ENCODE data around the gene AOAH. TPM values are rescaled to one million over a fixed set of nuclear protein-coding genes. Genes with fewer than 3 reads are reported as not detected.

Gene AOAH
- total RNA-seq, 4 donors from 2014 or later, result 0.17 to 1.8 (median 1.6) TPM

GRCh38 chr7:36547416-36547815 is 176.9 kb downstream of the AOAH start:
- TF ChIP-seq POLR2A (IDR thresholded peaks at IDR 0.05), result no peak
- TF ChIP-seq, protein P1, sequence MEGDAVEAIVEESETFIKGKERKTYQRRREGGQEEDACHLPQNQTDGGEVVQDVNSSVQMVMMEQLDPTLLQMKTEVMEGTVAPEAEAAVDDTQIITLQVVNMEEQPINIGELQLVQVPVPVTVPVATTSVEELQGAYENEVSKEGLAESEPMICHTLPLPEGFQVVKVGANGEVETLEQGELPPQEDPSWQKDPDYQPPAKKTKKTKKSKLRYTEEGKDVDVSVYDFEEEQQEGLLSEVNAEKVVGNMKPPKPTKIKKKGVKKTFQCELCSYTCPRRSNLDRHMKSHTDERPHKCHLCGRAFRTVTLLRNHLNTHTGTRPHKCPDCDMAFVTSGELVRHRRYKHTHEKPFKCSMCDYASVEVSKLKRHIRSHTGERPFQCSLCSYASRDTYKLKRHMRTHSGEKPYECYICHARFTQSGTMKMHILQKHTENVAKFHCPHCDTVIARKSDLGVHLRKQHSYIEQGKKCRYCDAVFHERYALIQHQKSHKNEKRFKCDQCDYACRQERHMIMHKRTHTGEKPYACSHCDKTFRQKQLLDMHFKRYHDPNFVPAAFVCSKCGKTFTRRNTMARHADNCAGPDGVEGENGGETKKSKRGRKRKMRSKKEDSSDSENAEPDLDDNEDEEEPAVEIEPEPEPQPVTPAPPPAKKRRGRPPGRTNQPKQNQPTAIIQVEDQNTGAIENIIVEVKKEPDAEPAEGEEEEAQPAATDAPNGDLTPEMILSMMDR (IDR thresholded peaks at IDR 0.05 in 4 of 5, conservative IDR thresholded peaks at IDR 0.05 in 1 of 5), result no peak
- Histone ChIP-seq H3K27ac (no peak overlapping the region), H3K27me3 (no peaks in the 10 kb centered on the region), H3K4me1 (no peaks in the 10 kb centered on the region), H3K36me3 (no peaks in the 10 kb centered on the region), H3K4me3 (no peak overlapping the region), H3K9me3 (no peaks in the 10 kb centered on the region)
- ATAC-seq (no peak), DNase-seq (no peak)
- intact Hi-C loops (cut with DNase I; ENCODE audit: low total_unique reads), result no loop called here
- in situ Hi-C loops (cut with MboI; ENCODE audit: low sequenced_read_pairs in 4 of 4), result no loop called here

GRCh38 chr7:36546331-36546730 is 178.0 kb downstream of the AOAH start:
- no peak for DNase-seq
- Histone ChIP-seq H3K4me3 (no peak overlapping the region), H3K27ac (no peak overlapping the region), H3K4me1 (no peaks in the 10 kb centered on the region), H3K36me3 (no peaks in the 10 kb centered on the region), H3K27me3 (no peaks in the 10 kb centered on the region), H3K9me3 (no peaks in the 10 kb centered on the region)
- intact Hi-C loops (cut with DNase I; ENCODE audit: low total_unique reads) (no loop called here), in situ Hi-C loops (cut with MboI; ENCODE audit: low sequenced_read_pairs in 4 of 4) (no loop called here)
- no peak for TF ChIP-seq POLR2A (IDR thresholded peaks at IDR 0.05)
- TF ChIP-seq, protein P1 (IDR thresholded peaks at IDR 0.05 in 4 of 5, conservative IDR thresholded peaks at IDR 0.05 in 1 of 5), result no peak
- ATAC-seq, result no peak

- in situ Hi-C loops (cut with MboI; ENCODE audit: low sequenced_read_pairs in 4 of 4), result no loop called here
- no peak for ATAC-seq
- Histone ChIP-seq H3K27ac (no peak overlapping the region), H3K9me3 (no peaks in the 10 kb centered on the region), H3K4me1 (no peaks in the 10 kb centered on the region), H3K27me3 (no peaks in the 10 kb centered on the region), H3K4me3 (no peak overlapping the region), H3K36me3 (no peaks in the 10 kb centered on the region)
- intact Hi-C loops (cut with DNase I; ENCODE audit: low total_unique reads), result no loop called here
- no peak for DNase-seq
- TF ChIP-seq POLR2A (IDR thresholded peaks at IDR 0.05), result no peak
- TF ChIP-seq, protein P1 (IDR thresholded peaks at IDR 0.05 in 4 of 5, conservative IDR thresholded peaks at IDR 0.05 in 1 of 5), result no peak
Observed at GRCh38 chr7:36545291-36545690, 179.0 kb downstream of the AOAH start.

DNA sequence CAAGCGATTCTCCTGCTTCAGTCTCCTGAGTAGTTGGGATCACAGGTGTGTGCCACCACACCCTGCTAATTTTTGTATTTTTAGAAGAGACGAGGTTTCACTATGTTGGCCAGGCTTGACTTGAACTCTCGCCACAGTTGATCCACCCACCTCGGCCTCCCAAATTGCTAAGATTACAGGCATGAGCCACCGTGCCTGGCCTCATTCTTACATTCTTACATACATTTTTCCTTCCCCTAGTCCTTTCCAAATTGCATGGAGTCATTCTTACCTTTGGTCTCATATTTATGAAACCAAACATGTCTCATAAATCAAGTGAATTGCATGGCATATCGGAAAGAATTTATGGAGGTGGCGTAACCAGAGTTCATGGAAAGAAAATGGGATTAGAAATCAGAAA is 186.2 kb downstream of the AOAH start:
- H3K27ac ChIP-seq, result no peak overlapping the region

More for the DNA sequence above, 186.2 kb downstream of the AOAH start:
- Histone ChIP-seq H3K4me3 (no peak overlapping the region), H3K27me3 (no peaks in the 10 kb centered on the region), H3K9me3 (no peaks in the 10 kb centered on the region), H3K36me3 (no peaks in the 10 kb centered on the region), H3K4me1 (no peaks in the 10 kb centered on the region)
- TF ChIP-seq POLR2A (IDR thresholded peaks at IDR 0.05), result no peak
- TF ChIP-seq, protein P1 (IDR thresholded peaks at IDR 0.05 in 4 of 5, conservative IDR thresholded peaks at IDR 0.05 in 1 of 5), result no peak
- intact Hi-C loops (cut with DNase I; ENCODE audit: low total_unique reads), result no loop called here
- in situ Hi-C loops (cut with MboI; ENCODE audit: low sequenced_read_pairs in 4 of 4), result no loop called here
- no peak for DNase-seq
- ATAC-seq, result no peak
